OCI-LY1 (cell line): ENCODE data around the gene SPP1.
"Not testable (repeated sequence)": the region's sequence is repeated elsewhere in the genome, so short reads cannot be mapped to it uniquely, and the experiment has no call there.

Experiments
- H2AFZ ChIP-seq: fragments of 200-600 bp; sonication (generic), shearing (Covaris generic); 2 replicates; pipeline ENCODE4 v1.6.0; 2014; ENCODE audit warnings: antibody characterized with exemption, mild to moderate bottlenecking, low read length
- H3F3A ChIP-seq: fragments of 200-600 bp; sonication (generic), shearing (Covaris generic); 2 replicates; pipeline ENCODE4 v1.6.0; 2014; ENCODE audit warnings: mild to moderate bottlenecking, antibody characterized with exemption, low read length, moderate library complexity; ENCODE audit not compliant: insufficient read depth
- H3K27ac ChIP-seq: fragments of 200-600 bp; sonication (generic); 2 replicates; pipeline ENCODE4 v1.5.1; 2014; ENCODE audit warnings: low read length, mixed run types, mild to moderate bottlenecking, low read depth; ENCODE audit not compliant: poor library complexity, severe bottlenecking
- H3K27me3 ChIP-seq: fragments of 200-600 bp; sonication (generic); 2 replicates; pipeline ENCODE4 v1.6.0; 2014; ENCODE audit warnings: antibody characterized with exemption, mild to moderate bottlenecking, low read length, moderate library complexity; ENCODE audit not compliant: insufficient read depth
- H3K36me3 ChIP-seq: fragments of 200-600 bp; sonication (generic); 2 replicates; pipeline ENCODE4 v1.6.1; 2014; ENCODE audit warnings: mild to moderate bottlenecking, antibody characterized with exemption, low read length, moderate library complexity, mixed read lengths; ENCODE audit not compliant: insufficient read depth
- H3K4me1 ChIP-seq: fragments of 200-600 bp; sonication (generic); 2 replicates; pipeline ENCODE4 v1.5.1; 2014; ENCODE audit warnings: mild to moderate bottlenecking, low read length, moderate library complexity; ENCODE audit not compliant: insufficient read depth, severe bottlenecking
- H3K4me2 ChIP-seq: fragments of 200-600 bp; sonication (generic), shearing (Covaris generic); 2 replicates; pipeline ENCODE4 v1.6.1; 2014; ENCODE audit warnings: low read length
- H3K4me3 ChIP-seq: fragments of 200-600 bp; sonication (generic); 2 replicates; pipeline ENCODE4 v1.5.1; 2014; ENCODE audit warnings: low read length, low read depth, mild to moderate bottlenecking, mixed read lengths; ENCODE audit not compliant: poor library complexity, severe bottlenecking
- H3K79me2 ChIP-seq: fragments of 200-600 bp; shearing (Covaris generic); 2 replicates; pipeline ENCODE4 v1.6.1; 2016; ENCODE audit warnings: mixed run types, low read length, mixed read lengths; ENCODE audit not compliant: insufficient read depth
- H3K9ac ChIP-seq: fragments of 200-600 bp; sonication (generic), shearing (Covaris generic); 2 replicates; pipeline ENCODE4 v1.6.1; 2014; ENCODE audit warnings: mild to moderate bottlenecking, low read length, mixed read lengths
- H3K9me2 ChIP-seq: fragments of 200-600 bp; sonication (generic), shearing (Covaris generic); 2 replicates; pipeline ENCODE4 v1.6.1; 2014; ENCODE audit warnings: low read depth, mild to moderate bottlenecking, low read length, mixed read lengths
- H3K9me3 ChIP-seq: fragments of 200-600 bp; shearing (Covaris generic); 2 replicates; pipeline ENCODE4 v1.6.1; 2014; ENCODE audit warnings: low read length, mixed read lengths
- H4K20me1 ChIP-seq: fragments of 200-600 bp; sonication (generic), shearing (Covaris generic); 2 replicates; pipeline ENCODE4 v1.6.0; 2016; ENCODE audit warnings: mild to moderate bottlenecking, low read length; ENCODE audit not compliant: insufficient read depth
- EZH2 ChIP-seq: fragments of 200-600 bp; sonication (generic), shearing (Covaris generic); IDR thresholded peaks from 2 replicates; pipeline ENCODE4 v1.8.0; 2017; ENCODE audit warnings: borderline replicate concordance, mixed run types, mild to moderate bottlenecking, antibody characterized with exemption, low read length, moderate library complexity, mixed read lengths
- TF ChIP-seq, protein P1 (sequence below): fragments of 200-600 bp; sonication (generic), shearing (Covaris generic); IDR thresholded peaks from 2 replicates; pipeline ENCODE4 v1.5.1; 2017; ENCODE audit warnings: mild to moderate bottlenecking, antibody characterized with exemption, low read length, moderate library complexity, mixed read lengths

SPP1 gene

DNA sequence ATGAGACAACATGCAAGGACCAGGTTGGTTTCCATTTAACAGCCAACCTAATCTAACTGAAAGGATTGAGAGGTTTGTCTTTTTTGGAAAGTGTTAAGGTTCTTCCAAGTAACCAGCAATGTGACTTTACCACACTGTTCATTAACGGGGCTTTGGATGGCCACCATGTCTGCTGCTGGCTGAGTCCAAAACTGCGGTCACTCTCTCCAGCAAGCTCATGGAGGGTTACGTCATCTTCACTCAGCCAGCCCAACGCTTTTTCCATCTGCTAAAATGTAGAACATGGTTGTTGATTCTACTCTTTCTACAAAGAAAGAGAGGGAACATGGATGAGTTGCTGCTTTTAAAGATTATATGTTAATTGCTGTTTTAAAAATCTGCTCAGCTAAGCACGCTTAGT, 43.0 kb downstream of the SPP1 start:
- Histone ChIP-seq H3K9ac (no peak overlapping the region), H3K4me2 (no peak overlapping the region), H3K4me3 (no peak overlapping the region), H3K27ac (no peak overlapping the region), H3F3A (no peaks in the 10 kb centered on the region), H2AFZ (no peak overlapping the region), H3K4me1 (no peaks in the 10 kb centered on the region), H4K20me1 (no peaks in the 10 kb centered on the region), H3K79me2 (no peaks in the 10 kb centered on the region), H3K9me2 (no peaks in the 10 kb centered on the region), H3K9me3 (no peaks in the 10 kb centered on the region), H3K36me3 (no peaks in the 10 kb centered on the region), H3K27me3 (no peaks in the 10 kb centered on the region)
- no peak for TF ChIP-seq EZH2
- TF ChIP-seq, protein P1, sequence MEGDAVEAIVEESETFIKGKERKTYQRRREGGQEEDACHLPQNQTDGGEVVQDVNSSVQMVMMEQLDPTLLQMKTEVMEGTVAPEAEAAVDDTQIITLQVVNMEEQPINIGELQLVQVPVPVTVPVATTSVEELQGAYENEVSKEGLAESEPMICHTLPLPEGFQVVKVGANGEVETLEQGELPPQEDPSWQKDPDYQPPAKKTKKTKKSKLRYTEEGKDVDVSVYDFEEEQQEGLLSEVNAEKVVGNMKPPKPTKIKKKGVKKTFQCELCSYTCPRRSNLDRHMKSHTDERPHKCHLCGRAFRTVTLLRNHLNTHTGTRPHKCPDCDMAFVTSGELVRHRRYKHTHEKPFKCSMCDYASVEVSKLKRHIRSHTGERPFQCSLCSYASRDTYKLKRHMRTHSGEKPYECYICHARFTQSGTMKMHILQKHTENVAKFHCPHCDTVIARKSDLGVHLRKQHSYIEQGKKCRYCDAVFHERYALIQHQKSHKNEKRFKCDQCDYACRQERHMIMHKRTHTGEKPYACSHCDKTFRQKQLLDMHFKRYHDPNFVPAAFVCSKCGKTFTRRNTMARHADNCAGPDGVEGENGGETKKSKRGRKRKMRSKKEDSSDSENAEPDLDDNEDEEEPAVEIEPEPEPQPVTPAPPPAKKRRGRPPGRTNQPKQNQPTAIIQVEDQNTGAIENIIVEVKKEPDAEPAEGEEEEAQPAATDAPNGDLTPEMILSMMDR, result no peak

DNA sequence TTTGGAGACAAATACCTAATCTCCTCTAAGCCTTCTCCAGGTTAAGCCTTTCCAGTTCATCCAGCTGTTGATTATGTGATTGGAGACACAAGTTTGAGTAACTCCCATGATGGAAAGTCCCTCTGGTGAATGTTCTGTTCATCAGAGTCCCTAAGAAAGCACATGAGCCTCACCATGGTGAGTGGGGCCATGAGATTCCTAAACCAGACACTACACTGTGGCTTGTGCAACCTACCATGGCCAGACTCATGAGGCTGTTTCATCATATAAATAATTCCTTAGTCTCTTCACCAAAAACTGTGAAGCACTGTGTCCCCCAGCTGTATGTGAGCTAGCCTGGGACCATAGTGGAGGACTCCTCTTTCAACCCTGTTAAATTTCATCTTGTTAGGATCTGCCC, 46.3 kb downstream of the SPP1 start:
- H3K79me2 ChIP-seq, result no peaks in the 10 kb centered on the region

DNA sequence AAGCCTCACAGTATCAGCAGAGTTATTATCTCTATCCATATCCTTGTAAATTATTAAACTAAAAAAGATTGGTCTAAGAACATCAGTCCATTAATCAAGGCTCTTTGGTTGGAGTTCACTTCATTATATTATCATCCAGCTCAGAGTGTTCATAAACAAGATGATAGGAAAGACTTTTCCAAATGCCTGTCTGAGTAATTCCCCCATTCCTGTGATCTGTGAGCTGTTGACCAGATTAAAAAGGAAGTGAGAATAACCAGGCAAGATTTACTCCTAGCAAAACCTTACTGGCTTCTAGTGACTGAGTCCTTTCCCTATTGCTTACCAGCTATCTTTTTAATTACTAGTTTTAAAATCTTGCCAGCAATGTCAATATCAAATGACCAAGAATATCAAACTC, 46.8 kb downstream of the SPP1 start:
- TF ChIP-seq, protein P1, result no peak
- Histone ChIP-seq H4K20me1 (no peaks in the 10 kb centered on the region), H3F3A (no peaks in the 10 kb centered on the region), H3K27me3 (no peaks in the 10 kb centered on the region), H3K4me3 (no peak overlapping the region), H3K4me2 (no peak overlapping the region), H3K9ac (no peak overlapping the region), H3K27ac (no peak overlapping the region), H3K4me1 (no peaks in the 10 kb centered on the region), H3K79me2 (no peaks in the 10 kb centered on the region), H3K9me2 (no peaks in the 10 kb centered on the region), H3K36me3 (no peaks in the 10 kb centered on the region; the same call in 1 of the 2 replicates), H3K9me3 (peaks cover 4% of the 10 kb centered on the region; the same call in 1 of the 2 replicates), H2AFZ (no peak overlapping the region)

More for the DNA sequence above, 46.3 kb downstream of the SPP1 start:
- H3K27me3 ChIP-seq, result no peaks in the 10 kb centered on the region
- no peaks in the 10 kb centered on the region for H3K9me2 ChIP-seq
- no peaks in the 10 kb centered on the region for H4K20me1 ChIP-seq
- no peak overlapping the region for H3K27ac ChIP-seq
- no peak overlapping the region for H3K4me3 ChIP-seq
- no peak overlapping the region for H3K9ac ChIP-seq
- no peak overlapping the region for H2AFZ ChIP-seq
- no peaks in the 10 kb centered on the region; the same call in 1 of the 2 replicates for H3K36me3 ChIP-seq
- H3F3A ChIP-seq, result no peaks in the 10 kb centered on the region
- TF ChIP-seq, protein P1, result no peak
- TF ChIP-seq EZH2, result no peak
- H3K9me3 ChIP-seq, result peaks cover 4% of the 10 kb centered on the region; the same call in 1 of the 2 replicates
- no peaks in the 10 kb centered on the region for H3K4me1 ChIP-seq
- H3K4me2 ChIP-seq, result no peak overlapping the region

DNA sequence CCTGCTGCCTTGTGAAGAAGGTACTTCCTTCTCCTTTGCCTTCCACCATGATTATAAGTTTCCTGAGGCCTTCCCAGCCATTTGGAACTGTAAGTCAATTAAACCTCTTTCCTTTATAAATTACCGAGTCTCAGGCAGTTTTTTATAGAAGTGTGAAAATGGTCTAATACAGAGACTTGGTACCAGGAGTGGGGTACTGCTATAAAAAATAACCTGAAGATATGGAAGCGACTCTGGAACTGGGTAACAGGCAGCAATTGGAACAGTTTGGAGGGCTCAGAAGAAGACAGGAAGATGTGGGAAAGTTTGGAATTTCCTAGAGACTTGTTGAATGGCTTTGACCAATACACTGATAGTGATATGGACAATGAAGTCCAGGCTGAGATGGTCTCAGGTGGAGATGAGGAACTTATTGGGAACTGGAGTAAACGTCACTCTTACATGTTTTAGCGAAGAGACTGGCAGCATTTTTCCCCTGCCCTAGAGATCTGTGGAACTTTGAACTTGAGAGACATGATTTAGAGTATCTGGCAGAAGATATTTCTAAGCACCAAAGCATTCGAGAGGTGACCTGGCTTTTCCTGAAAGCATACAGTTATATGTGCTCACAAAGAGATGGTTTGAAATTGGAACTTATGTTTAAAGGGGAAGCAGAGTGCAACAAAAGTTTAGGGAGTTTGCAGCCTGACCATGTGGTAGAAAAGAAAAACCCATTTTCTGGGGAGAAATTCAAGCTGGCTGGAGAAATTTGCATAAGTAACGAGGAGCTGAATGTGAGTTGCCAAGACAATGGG, 50.6 kb downstream of the SPP1 start:
- not testable (repeated sequence) for H3K36me3 ChIP-seq

More for the DNA sequence above, 50.6 kb downstream of the SPP1 start:
- not testable (repeated sequence) for H3K79me2 ChIP-seq, H3K9ac ChIP-seq, H3K4me3 ChIP-seq, H3K4me2 ChIP-seq, H2AFZ ChIP-seq, H3K9me2 ChIP-seq, H3F3A ChIP-seq, H3K9me3 ChIP-seq, H3K27me3 ChIP-seq, H3K4me1 ChIP-seq, H4K20me1 ChIP-seq, H3K27ac ChIP-seq
